D721Med (cell line): ENCODE measurements around the gene ADAMTS3.

Experiments used
- DNase-seq: peaks from one replicate; pipeline ENCODE4 v3.0.0; 2011; ENCODE audit warnings: low spot score; ENCODE audit not compliant: insufficient read length
- FAIRE-seq: peaks from 2 replicates; lab custom pipeline; 2011; peaks lifted over from hg19 to GRCh38; lab: Jason Lieb, UNC
- CTCF ChIP-seq: IDR thresholded peaks from 2 replicates; pipeline ENCODE4 v1.5.1; 2012; ENCODE audit warnings: mild to moderate bottlenecking, control low read depth; ENCODE audit not compliant: insufficient read depth; ENCODE audit errors: missing control alignments

The ADAMTS3 gene

GRCh38 chr4:72376901-72377300, 192.1 kb downstream of the ADAMTS3 start:
- TF ChIP-seq CTCF: no peak
- no peak for DNase-seq
- FAIRE-seq: no peak

GRCh38 chr4:72375073-72375736, 193.8 kb downstream of the ADAMTS3 start:
- no peak for FAIRE-seq
- no peak for DNase-seq
- TF ChIP-seq CTCF: no peak

- TF ChIP-seq CTCF: no peak
- DNase-seq (no peak), FAIRE-seq (no peak)
Measured at GRCh38 chr4:72374159-72374558, 194.9 kb downstream of the ADAMTS3 start.

- FAIRE-seq (no peak), DNase-seq (no peak)
- TF ChIP-seq CTCF: no peak
Measured at GRCh38 chr4:72366601-72367000, 202.4 kb downstream of the ADAMTS3 start.

- no peak for TF ChIP-seq CTCF
- FAIRE-seq (no peak), DNase-seq (no peak)
Measured at GRCh38 chr4:72365981-72366380, 203.0 kb downstream of the ADAMTS3 start.

- DNase-seq (no peak), FAIRE-seq (no peak)
- no peak for TF ChIP-seq CTCF
Measured at GRCh38 chr4:72365016-72365415, 204.0 kb downstream of the ADAMTS3 start.

GRCh38 chr4:72360075-72360474, 208.9 kb downstream of the ADAMTS3 start:
- FAIRE-seq (no peak), DNase-seq (no peak)
- TF ChIP-seq CTCF: no peak
